Psoas muscle (tissue), 8 donors: ENCODE results near the gene DOK6. TPM values are rescaled to one million over a fixed set of nuclear protein-coding genes. Genes with fewer than 3 reads are reported as not detected.

Experiments used
- ATAC-seq, 4 donors: fragments of 200-7000 bp; cut with Tn5 transposase; one replicate each; pipeline ENCODE4 v1.9.1; 2020; ENCODE audit warnings: moderate library complexity in 3 of 4, mild to moderate bottlenecking in 2 of 4
- DNase-seq, 2 donors: peaks; one replicate each; pipeline ENCODE4 v3.0.0-alpha.2; 2020
- H3K27ac ChIP-seq: fragments of 200-600 bp; one replicate; pipeline ENCODE4 v1.8.0; 2022
- H3K27me3 ChIP-seq, 3 donors: fragments of 200-600 bp in 1 of 3; one replicate each; pipeline versions ENCODE4 v1.6.1 to v1.8.0; 2013 to 2022; ENCODE audit warnings: low read length in 2 of 3, mild to moderate bottlenecking in 2 of 3, moderate library complexity in 1 of 3; ENCODE audit not compliant: insufficient read depth in 3 of 3
- H3K36me3 ChIP-seq, 2 donors: fragments of 200-600 bp in 1 of 2; one replicate each; pipeline versions ENCODE4 v1.6.1 to v1.8.0; 2013 to 2022; ENCODE audit warnings: low read depth in 1 of 2, mild to moderate bottlenecking in 1 of 2, moderate library complexity in 1 of 2; ENCODE audit not compliant: insufficient read depth in 1 of 2
- H3K4me1 ChIP-seq: fragments of 200-600 bp; one replicate; pipeline ENCODE4 v1.8.0; 2022
- H3K4me3 ChIP-seq: fragments of 200-600 bp; one replicate; pipeline ENCODE4 v1.8.0; 2022; ENCODE audit warnings: mild to moderate bottlenecking
- H3K9me3 ChIP-seq: fragments of 200-600 bp; one replicate; pipeline ENCODE4 v1.8.0; 2022
- CTCF ChIP-seq: fragments of 200-600 bp; IDR thresholded peaks from one replicate; pipeline ENCODE4 v1.8.0; 2022; ENCODE audit warnings: antibody characterized with exemption
- WGBS, 3 donors: extraction: QIAGEN DNeasy Blood & Tissue Kit; methylation state at CpG; one replicate each; pipeline versions ENCODE4 v1.1.6 to v1.1.7; 2013; 5-methylcytosine and 5-hydroxymethylcytosine counted together
- intact Hi-C, 2 donors: fragments of 100-400 bp; cut with DNase I; formaldehyde crosslinking; loops; one replicate each; pipeline versions ENCODE4 v1.11.0 to v1.14.2; 2022
- polyA plus RNA-seq, 3 donors: library from polyadenylated mRNA; stranded (reverse); fragments of 200-250 nt; gene quantifications; one replicate each; pipeline ENCODE4 v1.2.3, GENCODE V29; 2013
- total RNA-seq, 4 donors: library from RNA; stranded (reverse); fragmentation: NEBNext Ultra II Directional in 2 of 4; extraction: Animal tissue kit (Norgen Biotek cat#: 25700) in 2 of 4; gene quantifications; one replicate each; pipeline versions ENCODE4 v1.2.1 to v1.2.4, GENCODE V29; 2021 to 2023
- donor health status: healthy with polysubstance abuse.
- donor health status: DM: no; HTN: no; CAD: no; lungs with moderate emphysema.
- donor health status: Bipolar disorder and iron deficiency.
- donor health status: healthy.
- donor health status: DM: yes; HTN: yes; CAD: no.
- donor health status: DM: no; HTN: no; CAD: no.
- donor health status: DM: no; HTN: no; CAD: no.
- donor health status: DM: yes; HTN: yes; CAD: no.

DOK6 gene
- total and polyA plus RNA-seq, 7 donors, result 0.05 to 0.97 (median 0.18) TPM

- H3K9me3 ChIP-seq, result peaks cover 5% of the 10 kb centered on the region
- TF ChIP-seq CTCF, result no peak
- H3K36me3 ChIP-seq, result no peaks in the 10 kb centered on the region
- WGBS, 3 donors, result 21 to 28% (median 22%) methylated on average over 4 of the region's 4 CpGs
- no peak for ATAC-seq
- no peak overlapping the region for H3K27ac ChIP-seq
- no peaks in the 10 kb centered on the region for H3K27me3 ChIP-seq
- no peaks in the 10 kb centered on the region for H3K4me1 ChIP-seq
- intact Hi-C loops, result no loop called here
- H3K4me3 ChIP-seq, result no peak overlapping the region
- no peak for DNase-seq
These were observed 156.6 kb downstream of the DOK6 start for GRCh38 chr18:69557282-69557681.

- Histone ChIP-seq H3K27ac (no peak overlapping the region), H3K4me3 (no peak overlapping the region), H3K4me1 (no peaks in the 10 kb centered on the region), H3K27me3 (no peaks in the 10 kb centered on the region), H3K36me3 (no peaks in the 10 kb centered on the region), H3K9me3 (peaks cover 5% of the 10 kb centered on the region)
- no peak for ATAC-seq
- no peak for TF ChIP-seq CTCF
- no peak for DNase-seq
- 45 to 60% (median 47%) methylated on average over 2 of the region's 2 CpGs for WGBS, 3 donors
- intact Hi-C loops, result no loop called here
These were observed 157.4 kb downstream of the DOK6 start for GRCh38 chr18:69558052-69558451.

DNA sequence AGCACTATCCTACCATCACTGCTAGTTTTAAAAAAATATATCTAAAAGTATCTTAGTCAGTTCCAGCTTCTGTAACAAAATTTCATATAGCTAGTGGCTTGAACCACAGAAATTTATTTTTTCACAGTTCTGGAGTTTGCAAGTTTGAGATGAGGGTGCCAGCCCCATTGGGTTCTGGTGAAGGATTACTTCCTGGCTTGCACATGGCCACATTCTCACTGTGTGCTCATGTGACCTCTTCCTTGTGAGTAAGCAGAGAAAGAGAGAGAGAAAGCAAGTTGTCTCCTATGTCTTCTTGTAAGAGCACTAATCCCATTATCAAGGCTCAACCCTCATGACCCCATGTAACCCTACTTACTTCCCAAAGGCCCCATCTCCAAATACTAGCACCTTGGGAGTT lies 158.9 kb downstream of the DOK6 start:
- DNase-seq (no peak), ATAC-seq (no peak)
- Histone ChIP-seq H3K36me3 (no peaks in the 10 kb centered on the region), H3K9me3 (peaks cover 5% of the 10 kb centered on the region), H3K27me3 (no peaks in the 10 kb centered on the region), H3K4me1 (no peaks in the 10 kb centered on the region), H3K27ac (no peak overlapping the region), H3K4me3 (no peak overlapping the region)
- intact Hi-C loops, result no loop called here
- no peak for TF ChIP-seq CTCF

DNA sequence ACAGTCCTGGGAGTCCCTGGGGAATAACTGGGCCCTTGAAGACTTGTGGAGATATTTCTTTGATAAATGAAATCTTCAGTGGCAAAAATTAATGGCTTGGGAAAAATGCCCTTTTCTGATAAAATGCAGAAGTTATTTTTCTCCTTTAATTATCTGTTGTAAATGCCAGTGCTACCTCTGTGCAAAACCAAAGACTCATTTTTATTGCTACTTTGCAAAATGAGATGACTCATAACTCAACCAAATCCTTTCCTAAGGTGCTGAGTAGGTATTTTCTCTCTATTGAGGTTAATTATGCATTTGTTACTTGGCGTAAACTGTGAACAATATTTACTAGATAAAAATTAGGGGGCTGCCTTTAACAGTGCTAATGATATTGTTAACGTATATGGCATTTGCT lies 163.9 kb downstream of the DOK6 start:
- ATAC-seq (no peak), DNase-seq (no peak)
- Histone ChIP-seq H3K9me3 (peaks cover 5% of the 10 kb centered on the region), H3K4me3 (no peak overlapping the region), H3K27ac (no peak overlapping the region), H3K27me3 (no peaks in the 10 kb centered on the region), H3K36me3 (no peaks in the 10 kb centered on the region), H3K4me1 (no peaks in the 10 kb centered on the region)
- WGBS, 3 donors, result 89 to 100% (median 95%) methylated on average over 2 of the region's 2 CpGs
- intact Hi-C loops, result no loop called here
- TF ChIP-seq CTCF, result no peak

- Histone ChIP-seq H3K4me1 (no peaks in the 10 kb centered on the region), H3K27ac (no peak overlapping the region), H3K4me3 (no peak overlapping the region), H3K27me3 (no peaks in the 10 kb centered on the region), H3K9me3 (no peaks in the 10 kb centered on the region), H3K36me3 (no peaks in the 10 kb centered on the region)
- ATAC-seq, result no peak
- no peak for TF ChIP-seq CTCF
- no peak for DNase-seq
- 77 to 81% (median 78%) methylated on average over 10 of the region's 10 CpGs for WGBS, 3 donors
- intact Hi-C loops, result no loop called here
These were observed 167.3 kb downstream of the DOK6 start for GRCh38 chr18:69567813-69568488.
